HG02840 (cell line): ENCODE data around the gene ZNF606.

ENCODE experiments used
- ATAC-seq: cut with Tn5 transposase; IDR thresholded peaks from one replicate; pipeline ENCODE4 v1.9.1; 2021; ENCODE audit warnings: mild to moderate bottlenecking, moderate library complexity, moderate number of reproducible peaks; ENCODE audit not compliant: unreplicated experiment, low FRiP score

Gene ZNF606

DNA sequence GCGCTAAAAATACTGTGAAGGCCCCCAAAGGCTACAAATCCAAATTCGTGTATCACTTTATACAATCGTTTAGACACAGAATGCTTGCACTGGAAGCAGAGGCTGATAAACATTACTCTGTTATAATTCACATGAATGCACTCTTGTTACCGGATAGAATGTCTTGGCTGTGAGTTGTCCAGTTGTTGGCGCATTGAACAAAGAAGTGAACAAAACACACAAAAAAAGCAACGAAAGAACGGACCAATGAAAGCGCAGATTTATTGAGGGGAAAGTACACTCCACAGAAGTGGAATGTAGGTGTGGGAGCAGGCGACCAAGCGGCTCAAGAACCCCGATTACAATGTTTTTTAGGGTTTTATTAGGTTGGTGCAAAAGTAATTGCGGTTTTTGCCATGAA, 66.9 kb downstream of the ZNF606 start:
- ATAC-seq = no peak

DNA sequence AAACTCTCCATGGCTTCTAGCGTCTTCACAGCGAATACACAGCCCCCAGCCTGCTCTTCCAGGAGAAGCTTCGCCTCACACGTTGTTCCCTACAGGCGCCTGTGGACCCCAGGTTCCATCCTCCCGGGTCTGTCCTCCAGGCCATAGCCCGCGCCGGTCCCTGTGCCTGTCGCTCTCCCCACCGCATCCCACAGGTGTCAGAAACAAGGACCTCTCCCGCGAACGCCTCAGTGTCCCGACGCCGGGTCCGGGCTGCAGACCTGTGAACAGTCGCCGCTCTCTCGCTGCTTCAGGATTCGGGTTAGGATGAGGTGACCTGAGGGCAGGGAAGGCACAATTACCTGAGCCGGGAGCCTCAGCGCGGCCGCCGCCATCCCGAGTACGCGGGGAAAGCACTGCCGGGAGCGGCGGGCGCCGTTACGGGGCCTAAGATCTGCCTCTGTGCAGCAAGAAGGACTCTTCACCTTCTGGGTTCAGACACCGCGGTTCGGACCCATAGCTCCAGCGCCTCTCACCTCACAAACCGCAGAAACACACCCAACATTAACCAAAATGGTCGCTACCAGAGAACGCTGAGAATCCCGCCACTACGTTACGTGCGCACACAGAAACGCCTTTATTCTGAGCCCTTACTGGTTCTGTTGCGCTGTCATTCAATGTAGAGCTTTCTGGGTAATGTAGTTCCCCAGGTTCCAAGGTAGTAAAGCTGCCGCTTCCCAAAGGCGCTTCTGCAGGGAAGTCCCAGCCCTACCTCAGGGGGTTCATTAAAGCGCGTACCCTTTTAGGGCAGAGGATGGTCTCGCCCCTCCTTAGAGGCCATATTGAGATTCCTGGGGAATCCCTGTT, 67.6 kb downstream of the ZNF606 start, which contains the start of gene ZNF418:
Gene ZNF418 (minus strand): TSS at position 583 of the 846 bp plus-strand sequence. CDS start 1,580 bp downstream, outside the sequence.
- ATAC-seq = no peak

DNA sequence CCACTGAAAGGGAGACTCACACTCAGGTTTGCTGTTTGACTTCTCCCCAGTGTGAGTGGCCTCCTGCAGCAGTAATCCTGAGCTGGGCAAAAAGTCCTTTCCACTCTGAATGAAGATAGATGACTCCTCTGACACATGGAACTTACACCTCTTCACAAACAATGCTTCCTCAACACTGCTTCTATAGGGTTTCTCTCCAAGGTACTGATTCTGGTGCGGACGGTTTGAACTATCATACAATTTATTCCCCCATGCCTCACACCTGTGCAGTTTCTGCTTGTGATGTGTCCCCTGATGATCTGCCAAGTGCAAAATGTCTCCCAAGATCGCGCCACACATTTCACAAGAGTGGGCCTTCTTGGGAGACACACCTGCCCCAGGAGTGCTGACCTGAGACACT, 75.0 kb downstream of the ZNF606 start:
- no peak for ATAC-seq
